ENCODE data around the gene MITD1.

DNA sequence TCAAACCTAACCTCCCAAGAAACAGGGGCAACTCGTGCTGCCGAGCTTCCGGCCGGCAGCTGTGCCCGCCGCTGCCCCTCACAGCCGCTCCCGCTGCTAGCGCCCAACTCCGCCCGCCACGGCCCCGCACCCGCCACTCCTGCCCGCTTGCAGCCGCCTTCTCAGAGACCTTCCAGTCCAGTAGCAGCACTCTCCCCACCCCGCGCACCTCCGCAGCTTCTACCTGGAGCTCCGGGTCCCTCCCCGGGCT, 40.1 kb downstream of the MITD1 start:
- TF ChIP-seq, protein P1, sequence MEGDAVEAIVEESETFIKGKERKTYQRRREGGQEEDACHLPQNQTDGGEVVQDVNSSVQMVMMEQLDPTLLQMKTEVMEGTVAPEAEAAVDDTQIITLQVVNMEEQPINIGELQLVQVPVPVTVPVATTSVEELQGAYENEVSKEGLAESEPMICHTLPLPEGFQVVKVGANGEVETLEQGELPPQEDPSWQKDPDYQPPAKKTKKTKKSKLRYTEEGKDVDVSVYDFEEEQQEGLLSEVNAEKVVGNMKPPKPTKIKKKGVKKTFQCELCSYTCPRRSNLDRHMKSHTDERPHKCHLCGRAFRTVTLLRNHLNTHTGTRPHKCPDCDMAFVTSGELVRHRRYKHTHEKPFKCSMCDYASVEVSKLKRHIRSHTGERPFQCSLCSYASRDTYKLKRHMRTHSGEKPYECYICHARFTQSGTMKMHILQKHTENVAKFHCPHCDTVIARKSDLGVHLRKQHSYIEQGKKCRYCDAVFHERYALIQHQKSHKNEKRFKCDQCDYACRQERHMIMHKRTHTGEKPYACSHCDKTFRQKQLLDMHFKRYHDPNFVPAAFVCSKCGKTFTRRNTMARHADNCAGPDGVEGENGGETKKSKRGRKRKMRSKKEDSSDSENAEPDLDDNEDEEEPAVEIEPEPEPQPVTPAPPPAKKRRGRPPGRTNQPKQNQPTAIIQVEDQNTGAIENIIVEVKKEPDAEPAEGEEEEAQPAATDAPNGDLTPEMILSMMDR (IDR thresholded peaks at IDR 0.05): no peak
- TF ChIP-seq POLR2A (IDR thresholded peaks at IDR 0.05): peak in 1 of 3 donors; percentile 85
